Measurements from ENCODE around the gene OTP. TPM values are rescaled to one million over a fixed set of nuclear protein-coding genes. Genes with fewer than 3 reads are reported as not detected.

The OTP gene
- total and polyA plus RNA-seq, 7 donors: 0.01 TPM; not detected in 6

- 9 to 12% (median 11%) methylated on average over 28 of the region's 28 CpGs for WGBS, 3 donors
- no peak overlapping the region for H3K27ac ChIP-seq
- H3K36me3 ChIP-seq (ENCODE audit: insufficient read depth in 1 of 2, low read depth in 1 of 2): no peaks in the 10 kb centered on the region
- ATAC-seq: no peak
- intact Hi-C loops (cut with DNase I): loop anchor here (10.0 kb wide), 3 partner anchors 131 to 361 kb away; partner anchors contain the start of gene TBCA (in 1 of the 2)
- H3K27me3 ChIP-seq (ENCODE audit: insufficient read depth in 3 of 3, low read length in 2 of 3): peaks cover 0 to 80% (median 36%) of the 10 kb centered on the region in 3 donors
- H3K4me3 ChIP-seq: no peak overlapping the region
- no peak for TF ChIP-seq CTCF (IDR thresholded peaks at IDR 0.05)
- no peak for DNase-seq
- H3K4me1 ChIP-seq: peaks cover 11% of the 10 kb centered on the region
- no peaks in the 10 kb centered on the region for H3K9me3 ChIP-seq
Measured at GRCh38 chr5:77643654-77644370, 5.3 kb upstream of the OTP start.

- Histone ChIP-seq H3K27me3 (ENCODE audit: insufficient read depth in 3 of 3, low read length in 2 of 3) (peaks cover 0 to 86% (median 40%) of the 10 kb centered on the region in 3 donors), H3K4me3 (no peak overlapping the region), H3K4me1 (peaks cover 17% of the 10 kb centered on the region), H3K27ac (no peak overlapping the region), H3K36me3 (ENCODE audit: insufficient read depth in 1 of 2, low read depth in 1 of 2) (no peaks in the 10 kb centered on the region), H3K9me3 (no peaks in the 10 kb centered on the region)
- intact Hi-C loops (cut with DNase I): loop anchor here (10.0 kb wide), 3 partner anchors 132 to 362 kb away; partner anchors contain the start of gene TBCA (in 1 of the 2)
- ATAC-seq: no peak
- WGBS, 3 donors: 12 to 22% (median 16%) methylated on average over 21 of the region's 21 CpGs
- no peak for DNase-seq
- no peak for TF ChIP-seq CTCF (IDR thresholded peaks at IDR 0.05)
Measured at GRCh38 chr5:77642738-77643653, 4.5 kb upstream of the OTP start.

- peaks cover 3 to 93% (median 47%) of the 10 kb centered on the region in 3 donors for H3K27me3 ChIP-seq (ENCODE audit: insufficient read depth in 3 of 3, low read length in 2 of 3)
- DNase-seq (no peak), ATAC-seq (no peak)
- H3K4me3 ChIP-seq: no peak overlapping the region
- H3K9me3 ChIP-seq: no peaks in the 10 kb centered on the region
- H3K4me1 ChIP-seq: peaks cover 17% of the 10 kb centered on the region
- no peak for TF ChIP-seq CTCF (IDR thresholded peaks at IDR 0.05)
- no peaks in the 10 kb centered on the region for H3K36me3 ChIP-seq (ENCODE audit: insufficient read depth in 1 of 2, low read depth in 1 of 2)
- 19 to 27% (median 25%) methylated on average over 19 of the region's 19 CpGs for WGBS, 3 donors
- intact Hi-C loops (cut with DNase I): loop anchor here (10.0 kb wide), 3 partner anchors 133 to 363 kb away; partner anchors contain the start of gene TBCA (in 1 of the 2)
- H3K27ac ChIP-seq: no peak overlapping the region
Measured at GRCh38 chr5:77641963-77642737, 3.6 kb upstream of the OTP start.

GRCh38 chr5:77641397-77641943 is 3.0 kb upstream of the OTP start:
- H3K4me1 ChIP-seq: peaks cover 17% of the 10 kb centered on the region
- H3K36me3 ChIP-seq (ENCODE audit: insufficient read depth in 1 of 2, low read depth in 1 of 2): no peaks in the 10 kb centered on the region
- H3K9me3 ChIP-seq: no peaks in the 10 kb centered on the region
- 10 to 15% (median 14%) methylated on average over 22 to 23 of the region's 23 CpGs for WGBS, 3 donors
- H3K27ac ChIP-seq: no peak overlapping the region
- peaks cover 3 to 97% (median 53%) of the 10 kb centered on the region in 3 donors for H3K27me3 ChIP-seq (ENCODE audit: insufficient read depth in 3 of 3, low read length in 2 of 3)
- no peak for TF ChIP-seq CTCF (IDR thresholded peaks at IDR 0.05)
- intact Hi-C loops (cut with DNase I): loop anchor here (10.0 kb wide), 3 partner anchors 133 to 363 kb away; partner anchors contain the start of gene TBCA (in 1 of the 2)
- ATAC-seq (no peak), DNase-seq (no peak)
- no peak overlapping the region for H3K4me3 ChIP-seq

Data from psoas muscle (tissue), 8 donors.